Right cardiac atrium (tissue), 5 donors: ENCODE measurements around the gene SLC6A17. TPM values are rescaled to one million over a fixed set of nuclear protein-coding genes. Genes with fewer than 3 reads are reported as not detected.

ENCODE experiments used
- ATAC-seq, 2 donors: fragments of 200-7000 bp; cut with Tn5 transposase; one replicate each; pipeline versions ENCODE4 v1.8.0 to v1.9.1; 2020; ENCODE audit warnings: moderate library complexity in 2 of 2, mild to moderate bottlenecking in 1 of 2
- DNase-seq, 3 donors: peaks; one replicate each; pipeline ENCODE4 v3.0.0-alpha.2; 2020
- H3K27ac ChIP-seq: one replicate; pipeline ENCODE4 v1.5.1; 2013; ENCODE audit warnings: mild to moderate bottlenecking, low read length, control low read depth, moderate library complexity
- H3K27me3 ChIP-seq: one replicate; pipeline ENCODE4 v1.6.1; 2013; ENCODE audit not compliant: control insufficient read depth, insufficient read depth
- H3K4me1 ChIP-seq: one replicate; pipeline ENCODE4 v1.6.1; 2013; ENCODE audit warnings: low read length; ENCODE audit not compliant: control insufficient read depth, insufficient read depth
- H3K4me3 ChIP-seq: one replicate; pipeline ENCODE4 v1.5.1; 2013; ENCODE audit warnings: low read length, control low read depth
- H3K9me3 ChIP-seq: one replicate; pipeline ENCODE4 v1.6.1; 2013; ENCODE audit warnings: low read length; ENCODE audit not compliant: control insufficient read depth
- WGBS: extraction: QIAGEN DNeasy Blood & Tissue Kit; methylation state at CpG from one replicate; pipeline ENCODE4 v1.1.7; 2013; 5-methylcytosine and 5-hydroxymethylcytosine counted together
- intact Hi-C, 4 donors: fragments of 100-400 bp; cut with DNase I; formaldehyde crosslinking; loops; one replicate each; pipeline versions ENCODE4 v1.11.0 to v1.14.0; 2022 to 2023
- polyA plus RNA-seq: library from polyadenylated mRNA; stranded (reverse); fragments of 200-250 nt; gene quantifications from one replicate; pipeline ENCODE4 v1.2.3, GENCODE V29; 2013
- total RNA-seq, 4 donors: library from RNA; stranded (reverse); fragmentation: NEBNext Ultra II Directional; extraction: Animal tissue kit (Norgen Biotek cat#: 25700); gene quantifications; one replicate each; pipeline ENCODE4 v1.2.1, GENCODE V29; 2021
- donor health status: healthy with polysubstance abuse.
- donor health status: DM: no; HTN: yes; CAD: no.
- donor health status: DM: no; HTN: no; CAD: no.
- donor health status: DM: no; HTN: yes; CAD: no; lungs with severe emphysema.
- donor health status: DM: yes; HTN: yes; CAD: no.

Gene SLC6A17
- total and polyA plus RNA-seq, 5 donors: 0.02 to 0.06 TPM; not detected in 3

DNA sequence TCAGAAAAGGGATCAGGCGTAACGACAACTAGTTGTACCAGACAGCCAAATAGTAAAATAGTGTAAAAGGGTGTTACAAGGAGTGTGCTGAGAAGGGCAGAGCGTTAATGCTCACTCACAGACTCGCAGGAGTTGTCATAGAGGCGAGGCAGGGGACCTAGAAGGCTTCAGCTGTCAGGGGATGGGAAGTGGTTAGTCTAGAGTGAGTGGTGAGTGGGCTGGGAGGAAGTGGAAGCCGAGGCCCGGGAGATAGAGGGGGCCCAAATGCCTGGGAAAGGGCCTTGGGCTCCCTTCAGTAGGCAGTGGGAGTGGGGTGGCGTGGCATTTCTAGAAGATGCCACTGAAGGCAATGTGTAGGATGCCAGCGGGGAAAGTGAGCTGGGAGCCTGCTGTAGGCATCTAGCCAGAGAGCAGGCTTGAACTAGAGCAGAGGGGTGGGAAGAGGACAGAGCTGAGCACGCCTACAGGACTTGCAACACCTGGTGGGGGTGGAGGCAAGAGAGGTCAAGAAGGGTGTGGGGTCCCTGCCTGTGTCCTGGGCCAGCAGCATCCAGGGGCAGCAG, 10.3 kb downstream of the SLC6A17 start:
- ATAC-seq: no peak
- no peak overlapping the region for H3K4me3 ChIP-seq
- intact Hi-C loops: no loop called here
- H3K9me3 ChIP-seq: no peaks in the 10 kb centered on the region
- H3K27me3 ChIP-seq: no peaks in the 10 kb centered on the region
- no peak overlapping the region for H3K27ac ChIP-seq
- 60% methylated on average over 10 of the region's 10 CpGs for WGBS
- H3K4me1 ChIP-seq: no peaks in the 10 kb centered on the region
- DNase-seq: no peak

DNA sequence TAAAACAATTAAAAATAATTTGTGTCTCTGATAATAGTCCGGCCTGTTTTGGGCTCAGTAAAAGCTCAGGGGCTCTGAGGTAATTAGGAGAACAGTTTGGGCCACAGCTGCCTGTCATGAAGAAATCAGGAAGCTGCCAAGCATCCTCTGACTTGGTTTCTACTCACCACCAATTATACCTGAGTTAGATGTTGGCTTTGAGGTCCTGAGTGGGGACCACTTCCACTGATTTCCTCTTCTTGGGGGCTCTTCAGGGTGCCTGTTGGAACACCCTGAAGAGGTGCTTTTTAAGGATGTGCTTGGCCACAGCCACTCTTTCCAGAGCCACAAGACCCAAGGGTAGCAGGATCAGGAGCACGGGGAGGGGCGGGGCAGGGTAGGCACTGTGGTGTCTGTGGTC, 10.9 kb downstream of the SLC6A17 start:
- WGBS: 89% methylated on average over 3 of the region's 3 CpGs
- H3K4me3 ChIP-seq: no peak overlapping the region

DNA sequence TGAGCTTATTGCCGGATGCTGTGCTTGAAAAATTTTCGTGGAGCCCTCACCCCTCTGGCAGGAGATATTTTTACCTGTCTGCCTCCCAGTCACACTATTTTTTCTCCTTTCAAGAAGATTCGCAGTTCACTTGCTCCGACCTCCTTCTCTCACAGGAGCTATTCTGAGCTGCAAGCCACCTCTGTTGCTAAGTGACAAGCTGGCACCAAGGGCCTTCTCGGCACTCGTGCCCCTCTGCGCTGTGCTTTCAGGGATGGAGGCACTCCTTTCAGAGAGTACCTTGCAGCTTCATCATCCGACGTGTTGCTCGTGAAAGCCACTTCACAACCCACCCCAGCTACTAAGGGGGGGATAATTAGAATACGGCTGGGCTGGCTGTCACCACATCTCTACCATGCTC, 11.6 kb downstream of the SLC6A17 start:
- DNase-seq (no peak), ATAC-seq (no peak)
- Histone ChIP-seq H3K27ac (no peak overlapping the region), H3K4me3 (no peak overlapping the region), H3K4me1 (no peaks in the 10 kb centered on the region), H3K27me3 (no peaks in the 10 kb centered on the region), H3K9me3 (no peaks in the 10 kb centered on the region)
- 70% methylated on average over 11 of the region's 11 CpGs for WGBS
- intact Hi-C loops: no loop called here

More for the DNA sequence above, 10.9 kb downstream of the SLC6A17 start:
- no peak for DNase-seq
- Histone ChIP-seq H3K4me1 (no peaks in the 10 kb centered on the region), H3K27me3 (no peaks in the 10 kb centered on the region), H3K9me3 (no peaks in the 10 kb centered on the region), H3K27ac (no peak overlapping the region)
- no peak for ATAC-seq
- intact Hi-C loops: no loop called here

DNA sequence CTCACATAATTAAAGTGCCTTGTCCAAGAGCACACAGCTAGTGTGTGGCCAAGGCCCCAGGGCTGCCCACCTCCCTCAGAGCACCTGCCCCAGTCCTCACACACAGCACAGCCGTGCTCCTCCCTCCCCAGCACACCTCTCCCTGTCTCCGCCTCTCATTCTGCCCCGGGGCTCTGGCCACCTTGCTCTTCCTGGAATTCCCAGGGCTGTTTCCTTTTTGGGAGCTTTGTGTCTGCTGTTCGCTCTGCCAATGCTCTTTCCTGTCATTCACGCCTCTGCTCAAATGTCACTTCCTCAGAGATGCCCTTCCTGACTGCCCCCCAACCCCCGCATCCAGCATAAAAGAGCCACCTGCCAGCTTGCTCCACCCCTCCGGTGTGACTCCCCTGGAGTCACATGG, 13.3 kb downstream of the SLC6A17 start:
- no peaks in the 10 kb centered on the region for H3K4me1 ChIP-seq
- WGBS: 38% methylated on average over 7 of the region's 7 CpGs
- intact Hi-C loops: no loop called here
- no peak overlapping the region for H3K27ac ChIP-seq
- H3K9me3 ChIP-seq: no peaks in the 10 kb centered on the region
- DNase-seq: no peak
- ATAC-seq: no peak
- no peaks in the 10 kb centered on the region for H3K27me3 ChIP-seq
- H3K4me3 ChIP-seq: no peak overlapping the region

DNA sequence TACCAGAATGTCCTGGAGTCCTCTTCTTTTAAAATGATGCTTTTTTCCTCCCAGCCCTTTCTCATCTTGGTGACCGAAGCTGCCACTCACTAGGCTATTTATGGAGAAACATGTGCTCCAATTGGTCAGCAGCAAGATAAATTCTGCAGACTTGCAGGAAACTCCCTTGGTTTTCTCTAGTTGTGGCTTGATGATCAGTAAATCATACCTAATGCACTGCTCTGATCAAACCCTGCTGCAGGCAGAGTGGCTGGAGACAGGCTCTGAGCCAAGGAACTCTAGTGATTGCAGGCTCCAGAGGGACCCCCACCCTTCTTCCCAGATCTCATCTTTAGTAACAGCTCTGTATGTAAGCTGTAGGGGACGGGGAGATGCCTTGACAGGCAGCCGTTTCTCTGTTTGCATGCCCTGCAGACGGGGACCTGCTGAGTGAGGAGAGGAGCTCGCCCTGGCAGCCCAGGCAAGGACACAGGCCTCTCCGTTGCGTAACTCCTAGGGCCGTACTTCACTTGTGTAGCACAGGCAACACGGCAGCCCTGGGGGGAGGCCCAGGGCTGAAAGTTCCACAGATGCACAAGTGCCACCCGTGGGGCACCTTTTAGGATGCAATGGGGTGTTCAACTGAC, 14.5 kb downstream of the SLC6A17 start:
- intact Hi-C loops: no loop called here
- Histone ChIP-seq H3K4me3 (no peak overlapping the region), H3K27ac (no peak overlapping the region), H3K27me3 (no peaks in the 10 kb centered on the region), H3K9me3 (no peaks in the 10 kb centered on the region), H3K4me1 (no peaks in the 10 kb centered on the region)
- no peak for DNase-seq
- 54% methylated on average over 10 of the region's 10 CpGs for WGBS
- no peak for ATAC-seq

DNA sequence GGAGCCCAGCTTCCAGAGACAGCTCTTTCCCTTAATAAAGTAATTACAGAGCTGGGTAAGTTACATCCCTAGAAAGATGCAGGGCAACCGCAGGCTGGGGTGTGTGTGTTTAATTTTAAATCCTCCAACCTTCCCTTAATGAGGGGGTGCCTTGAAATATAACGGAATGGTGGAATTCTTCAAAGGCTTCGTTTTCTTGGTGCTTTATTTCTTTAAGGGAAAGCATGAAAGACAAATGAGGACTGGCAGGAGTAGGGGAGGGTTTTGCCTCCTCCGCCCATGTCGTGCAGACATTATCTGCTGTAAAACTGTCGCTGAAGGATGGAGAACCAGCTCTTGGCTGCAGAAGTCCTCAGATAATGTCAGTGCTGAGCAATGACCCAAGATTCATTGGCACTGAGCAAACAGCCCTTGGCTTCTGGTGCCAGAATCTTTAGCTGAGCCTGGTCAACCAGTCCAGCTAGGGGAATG, 15.5 kb downstream of the SLC6A17 start:
- intact Hi-C loops: no loop called here
- H3K9me3 ChIP-seq: no peaks in the 10 kb centered on the region
- 55% methylated on average over 6 of the region's 6 CpGs for WGBS
- H3K27me3 ChIP-seq: no peaks in the 10 kb centered on the region
- no peak overlapping the region for H3K27ac ChIP-seq
- no peak for ATAC-seq
- no peak for DNase-seq
- H3K4me3 ChIP-seq: no peak overlapping the region
- no peaks in the 10 kb centered on the region for H3K4me1 ChIP-seq

DNA sequence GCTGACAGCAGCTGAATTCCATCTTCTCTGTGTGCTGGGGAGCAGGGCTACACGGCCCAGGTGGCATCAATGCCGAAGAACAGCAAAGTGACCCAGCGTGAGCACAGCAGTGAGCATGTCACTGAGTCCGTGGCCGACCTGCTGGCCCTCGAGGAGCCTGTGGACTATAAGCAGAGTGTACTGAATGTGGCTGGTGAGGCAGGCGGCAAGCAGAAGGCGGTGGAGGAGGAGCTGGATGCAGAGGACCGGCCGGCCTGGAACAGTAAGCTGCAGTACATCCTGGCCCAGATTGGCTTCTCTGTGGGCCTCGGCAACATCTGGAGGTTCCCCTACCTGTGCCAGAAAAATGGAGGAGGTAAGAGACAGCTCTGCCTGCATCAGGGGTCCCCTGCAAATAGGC, 16.6 kb downstream of the SLC6A17 start:
- Histone ChIP-seq H3K27ac (no peak overlapping the region), H3K4me3 (no peak overlapping the region), H3K9me3 (no peaks in the 10 kb centered on the region), H3K4me1 (no peaks in the 10 kb centered on the region), H3K27me3 (no peaks in the 10 kb centered on the region)
- DNase-seq: no peak
- ATAC-seq: no peak
- WGBS: 86% methylated on average over 11 of the region's 11 CpGs
- intact Hi-C loops: no loop called here

DNA sequence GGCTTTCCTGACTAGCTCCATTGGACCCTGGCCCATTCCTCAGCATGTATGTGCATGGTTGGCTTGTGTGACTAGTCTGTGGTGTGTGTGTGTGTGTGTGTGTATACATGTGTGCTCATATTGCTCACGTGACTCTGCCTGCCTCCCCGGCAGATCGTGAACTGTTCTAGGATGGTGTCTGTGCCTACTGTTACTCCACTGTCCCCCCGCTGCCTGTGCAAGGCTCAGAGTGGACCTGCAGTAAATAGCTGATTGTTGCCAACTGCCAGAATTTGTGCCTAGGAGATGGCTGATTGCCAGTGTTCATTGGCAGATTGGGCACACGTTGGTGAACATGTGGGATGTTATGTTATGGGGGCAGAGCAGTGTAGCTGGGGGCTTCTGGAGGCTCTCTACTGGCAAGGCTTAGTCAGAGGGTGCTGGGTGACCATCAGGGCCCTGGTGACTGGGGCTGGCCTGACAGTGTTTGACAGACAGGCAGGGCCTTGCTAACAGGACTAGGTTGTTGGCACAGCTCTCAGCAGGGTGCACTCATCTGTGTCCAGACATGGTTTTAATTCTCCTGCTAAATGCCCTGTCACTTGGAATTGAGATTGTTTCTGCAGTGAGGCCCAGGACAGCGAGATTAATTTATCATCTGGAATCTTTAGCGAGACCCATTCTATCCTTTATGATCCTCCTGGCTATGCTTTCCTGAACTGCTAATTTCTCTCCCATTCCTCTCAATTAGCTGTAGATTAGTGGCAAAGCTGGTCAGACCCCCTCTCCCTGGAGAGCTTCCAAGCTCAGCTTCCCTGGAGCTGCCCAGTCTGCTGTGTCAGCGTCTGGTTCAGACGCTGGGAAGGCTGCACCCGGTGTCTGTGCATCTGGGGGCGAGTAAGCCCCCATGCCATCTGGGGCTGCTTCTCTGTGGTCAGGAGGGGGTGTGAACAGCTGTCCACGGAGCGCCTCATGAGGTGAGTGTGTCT, 20.8 kb downstream of the SLC6A17 start:
- no peak for ATAC-seq
- Histone ChIP-seq H3K27me3 (no peaks in the 10 kb centered on the region), H3K4me3 (no peak overlapping the region), H3K27ac (no peak overlapping the region), H3K4me1 (no peaks in the 10 kb centered on the region), H3K9me3 (no peaks in the 10 kb centered on the region)
- WGBS: 55% methylated on average over 13 of the region's 13 CpGs
- no peak for DNase-seq
- intact Hi-C loops: no loop called here

DNA sequence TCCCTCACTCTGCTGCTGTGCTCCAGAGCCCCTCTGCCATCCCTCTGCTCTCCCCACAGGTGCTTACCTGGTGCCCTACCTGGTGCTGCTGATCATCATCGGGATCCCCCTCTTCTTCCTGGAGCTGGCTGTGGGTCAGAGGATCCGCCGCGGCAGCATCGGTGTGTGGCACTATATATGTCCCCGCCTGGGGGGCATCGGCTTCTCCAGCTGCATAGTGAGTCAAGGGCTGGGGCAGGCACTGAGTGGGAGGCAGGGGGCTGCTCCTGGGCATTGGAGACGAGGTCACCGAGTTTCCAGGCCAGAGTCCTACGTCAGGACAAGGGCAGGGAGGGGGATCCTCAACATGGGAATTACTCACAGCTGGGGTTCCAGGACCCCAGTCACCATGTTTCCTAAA, 21.7 kb downstream of the SLC6A17 start:
- intact Hi-C loops: no loop called here
- 85% methylated on average over 10 of the region's 10 CpGs for WGBS
- DNase-seq (no peak), ATAC-seq (no peak)
- Histone ChIP-seq H3K9me3 (no peaks in the 10 kb centered on the region), H3K4me1 (no peaks in the 10 kb centered on the region), H3K4me3 (no peak overlapping the region), H3K27ac (no peak overlapping the region), H3K27me3 (no peaks in the 10 kb centered on the region)

DNA sequence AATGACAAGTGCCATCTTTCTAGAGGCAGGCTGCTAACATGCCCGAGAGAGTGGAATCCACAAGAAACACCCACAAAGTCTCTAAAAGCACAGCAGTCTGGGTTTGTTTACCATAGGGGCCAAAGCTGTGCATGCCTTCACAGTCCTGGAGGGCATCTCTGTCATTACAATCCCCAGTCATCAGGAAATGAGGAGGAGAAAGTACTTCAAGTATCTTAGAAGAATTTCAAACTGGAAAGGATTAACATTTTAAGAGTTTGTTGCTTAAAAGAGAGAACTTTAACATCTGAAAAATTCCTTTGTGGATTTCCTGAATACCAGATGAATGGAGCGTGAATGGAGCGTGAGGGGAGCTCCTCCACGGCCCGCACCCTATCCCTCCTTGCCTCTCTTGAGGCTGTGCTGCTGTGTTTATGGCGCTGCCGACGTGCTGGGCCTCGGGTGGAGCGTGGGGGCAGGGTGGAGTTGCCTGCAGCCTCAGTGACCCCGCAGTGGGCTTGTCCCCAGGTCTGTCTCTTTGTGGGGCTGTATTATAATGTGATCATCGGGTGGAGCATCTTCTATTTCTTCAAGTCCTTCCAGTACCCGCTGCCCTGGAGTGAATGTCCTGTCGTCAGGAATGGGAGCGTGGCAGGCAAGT, 23.3 kb downstream of the SLC6A17 start:
- Histone ChIP-seq H3K27me3 (no peaks in the 10 kb centered on the region), H3K4me3 (no peak overlapping the region), H3K27ac (no peak overlapping the region), H3K9me3 (no peaks in the 10 kb centered on the region), H3K4me1 (no peaks in the 10 kb centered on the region)
- ATAC-seq (no peak), DNase-seq (no peak)
- intact Hi-C loops: no loop called here
- 63% methylated on average over 15 of the region's 15 CpGs for WGBS

DNA sequence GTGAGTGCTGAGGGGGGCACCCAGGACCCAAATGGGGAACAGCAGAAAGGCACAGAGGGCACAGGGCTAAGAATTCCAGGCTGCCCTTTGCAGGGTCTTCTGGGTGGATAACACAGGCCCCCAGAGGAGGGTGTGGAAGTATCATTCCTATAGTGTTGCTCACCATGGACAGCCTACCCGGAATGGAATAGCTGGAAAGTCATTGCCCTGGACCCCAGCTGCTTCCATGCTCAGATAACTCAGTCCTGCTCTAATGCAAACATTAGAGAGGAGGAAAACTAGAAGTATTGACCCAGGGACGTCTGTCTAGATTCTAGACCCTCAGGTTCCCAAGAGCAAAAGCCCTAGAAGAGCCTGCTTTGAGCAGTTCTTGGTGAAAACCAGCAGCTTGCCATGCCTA, 24.7 kb downstream of the SLC6A17 start:
- Histone ChIP-seq H3K27me3 (no peaks in the 10 kb centered on the region), H3K27ac (no peak overlapping the region), H3K4me1 (no peaks in the 10 kb centered on the region), H3K9me3 (no peaks in the 10 kb centered on the region), H3K4me3 (no peak overlapping the region)
- intact Hi-C loops: no loop called here
- DNase-seq (no peak), ATAC-seq (no peak)
- 55% methylated on average over 2 of the region's 2 CpGs for WGBS
